H9 (cell line): Measurements from ENCODE around the gene MYCBPAP. TPM values are rescaled to one million over a fixed set of nuclear protein-coding genes. Genes with fewer than 3 reads are reported as not detected.

ENCODE experiments used
- DNase-seq: peaks from one replicate; pipeline ENCODE4 v3.0.0-alpha.2; 2017
- H2AFZ ChIP-seq: one replicate; pipeline ENCODE4 v1.6.1; 2013; ENCODE audit warnings: mild to moderate bottlenecking, low read length, control low read depth, moderate library complexity
- H2AK5ac ChIP-seq: 2 replicates; pipeline ENCODE4 v1.6.1; 2013; ENCODE audit warnings: low read length, control low read depth, mixed read lengths; ENCODE audit not compliant: insufficient read length
- H2BK120ac ChIP-seq: one replicate; pipeline ENCODE4 v1.6.1; 2013; ENCODE audit warnings: low read depth, mild to moderate bottlenecking, low read length, control low read depth, inconsistent platforms; ENCODE audit not compliant: poor library complexity, severe bottlenecking
- H2BK12ac ChIP-seq: 2 replicates; pipeline ENCODE4 v1.6.1; 2013; ENCODE audit warnings: low read length, control low read depth, mixed read lengths, low read depth; ENCODE audit not compliant: insufficient read length
- H2BK15ac ChIP-seq: 2 replicates; pipeline ENCODE4 v1.6.1; 2013; ENCODE audit warnings: low read depth, low read length, control low read depth
- H2BK20ac ChIP-seq: one replicate; pipeline ENCODE4 v1.6.1; 2013; ENCODE audit warnings: low read depth, mild to moderate bottlenecking, low read length, control low read depth, inconsistent platforms; ENCODE audit not compliant: poor library complexity, severe bottlenecking
- H2BK5ac ChIP-seq: 2 replicates; pipeline ENCODE4 v1.6.1; 2013; ENCODE audit warnings: low read length, control low read depth, mixed read lengths; ENCODE audit not compliant: insufficient read length
- H3K14ac ChIP-seq: 2 replicates; pipeline ENCODE4 v1.6.1; 2013; ENCODE audit warnings: low read length, control low read depth; ENCODE audit not compliant: insufficient read depth
- H3K18ac ChIP-seq: 2 replicates; pipeline ENCODE4 v1.6.1; 2013; ENCODE audit warnings: low read depth, mild to moderate bottlenecking, mixed read lengths, low read length, control low read depth; ENCODE audit not compliant: insufficient read length
- H3K23ac ChIP-seq: 2 replicates; pipeline ENCODE4 v1.6.1; 2013; ENCODE audit warnings: low read length, control low read depth, mixed read lengths, low read depth; ENCODE audit not compliant: insufficient read length
- H3K23me2 ChIP-seq: 2 replicates; pipeline ENCODE4 v1.6.1; 2013; ENCODE audit warnings: low read depth, mild to moderate bottlenecking, mixed read lengths, low read length, control low read depth; ENCODE audit not compliant: insufficient read length, poor library complexity, severe bottlenecking
- H3K27ac ChIP-seq: 2 replicates; pipeline ENCODE4 v1.5.1; 2013; ENCODE audit warnings: low read length, control low read depth, mixed read lengths, low read depth; ENCODE audit not compliant: insufficient read length
- H3K27me3 ChIP-seq: 2 replicates; pipeline ENCODE4 v1.6.1; 2013; ENCODE audit warnings: low read length, control low read depth, inconsistent platforms; ENCODE audit not compliant: insufficient read depth
- H3K4ac ChIP-seq: 2 replicates; pipeline ENCODE4 v1.6.1; 2013; ENCODE audit warnings: low read depth, mild to moderate bottlenecking, control low read depth, inconsistent platforms, low read length, moderate library complexity
- H3K4me1 ChIP-seq: 2 replicates; pipeline ENCODE4 v1.6.1; 2013; ENCODE audit warnings: low read length, control low read depth, inconsistent platforms; ENCODE audit not compliant: insufficient read depth
- H3K4me2 ChIP-seq: 2 replicates; pipeline ENCODE4 v1.6.1; 2013; ENCODE audit warnings: low read length, control low read depth, mixed read lengths; ENCODE audit not compliant: insufficient read length, insufficient read depth
- H3K56ac ChIP-seq: 2 replicates; pipeline ENCODE4 v1.6.1; 2013; ENCODE audit warnings: low read depth, mild to moderate bottlenecking, mixed read lengths, low read length, control low read depth; ENCODE audit not compliant: insufficient read length
- H3K79me1 ChIP-seq: 2 replicates; pipeline ENCODE4 v1.6.1; 2013; ENCODE audit warnings: low read depth, mild to moderate bottlenecking, moderate library complexity, low read length, control low read depth, inconsistent platforms; ENCODE audit not compliant: insufficient read depth, poor library complexity, severe bottlenecking
- H3K79me2 ChIP-seq: 2 replicates; pipeline ENCODE4 v1.6.1; 2013; ENCODE audit warnings: low read length, control low read depth, inconsistent platforms; ENCODE audit not compliant: insufficient read depth
- H3K9ac ChIP-seq: 2 replicates; pipeline ENCODE4 v1.6.1; 2013; ENCODE audit warnings: low read length, control low read depth, mixed read lengths; ENCODE audit not compliant: insufficient read length; ENCODE audit errors: extremely low read depth
- H3K9me3 ChIP-seq: one replicate; pipeline ENCODE4 v1.6.1; 2013; ENCODE audit warnings: low read depth, low read length, inconsistent platforms; ENCODE audit not compliant: control insufficient read depth
- H3T11ph ChIP-seq: one replicate; pipeline ENCODE4 v1.6.1; 2013; ENCODE audit warnings: mild to moderate bottlenecking, low read length, control low read depth, inconsistent platforms
- H4K20me1 ChIP-seq: one replicate; pipeline ENCODE4 v1.6.1; 2013; ENCODE audit not compliant: control insufficient read depth, insufficient read length, insufficient read depth
- H4K5ac ChIP-seq: 2 replicates; pipeline ENCODE4 v1.6.1; 2013; ENCODE audit warnings: low read depth, mild to moderate bottlenecking, mixed read lengths, low read length, control low read depth; ENCODE audit not compliant: insufficient read length
- H4K8ac ChIP-seq: replicated peaks from 2 replicates; pipeline ENCODE4 v1.6.1; 2013; ENCODE audit warnings: low read length, control low read depth, mixed read lengths, low read depth; ENCODE audit not compliant: insufficient read length
- H4K91ac ChIP-seq: 2 replicates; pipeline ENCODE4 v1.6.1; 2013; ENCODE audit warnings: low read depth, mild to moderate bottlenecking, moderate library complexity, mixed read lengths, low read length, control low read depth; ENCODE audit not compliant: insufficient read length
- H3K27ac Mint-ChIP-seq, 3 experiments: 2 replicates in 2 of 3; 3 replicates in 1 of 3; pipeline ENCODE4 v1.8.0; 2020 to 2021; ENCODE audit warnings: mixed read lengths in 3 of 3, mild to moderate bottlenecking in 1 of 3, moderate library complexity in 1 of 3
- H3K27me3 Mint-ChIP-seq: 2 replicates; pipeline ENCODE4 v1.8.0; 2021; ENCODE audit warnings: low read depth, mild to moderate bottlenecking, moderate library complexity, mixed read lengths
- H3K36me3 Mint-ChIP-seq, 3 experiments: 2 replicates in 2 of 3; 3 replicates in 1 of 3; pipeline ENCODE4 v1.8.0; 2020 to 2021; ENCODE audit warnings: low read depth in 3 of 3, mixed read lengths in 3 of 3; ENCODE audit not compliant: insufficient read depth in 1 of 3
- H3K4me1 Mint-ChIP-seq, 2 experiments: 2 replicates each; pipeline ENCODE4 v1.8.0; 2020; ENCODE audit warnings: mixed read lengths in 2 of 2
- H3K4me3 Mint-ChIP-seq, 2 experiments: 2 replicates in 1 of 2; 3 replicates in 1 of 2; pipeline ENCODE4 v1.8.0; 2020 to 2021; ENCODE audit warnings: mild to moderate bottlenecking in 2 of 2, mixed read lengths in 2 of 2, moderate library complexity in 1 of 2
- H3K9me3 Mint-ChIP-seq, 2 experiments: 2 replicates in 1 of 2; 3 replicates in 1 of 2; pipeline ENCODE4 v1.8.0; 2020; ENCODE audit warnings: mild to moderate bottlenecking in 2 of 2, mixed read lengths in 2 of 2, moderate library complexity in 1 of 2
- CTCF ChIP-seq: fragments of 200-600 bp; sonication (generic); conservative IDR thresholded peaks from 3 replicates; pipeline ENCODE4 v1.8.0; 2021; ENCODE audit warnings: antibody characterized with exemption, mild to moderate bottlenecking
- WGBS: extraction: QIAGEN DNeasy Blood & Tissue Kit; methylation state at CpG from one replicate; pipeline ENCODE4 v1.1.7; 2013; ENCODE audit warnings: missing lambda C conversion rate, low lambda C conversion rate, mixed read lengths; ENCODE audit not compliant: insufficient read length; ENCODE audit errors: extremely low coverage; 5-methylcytosine and 5-hydroxymethylcytosine counted together
- total RNA-seq: library from RNA; stranded (reverse); gene quantifications from 2 replicates; pipeline ENCODE4 v1.2.1, GENCODE V29; 2021

The MYCBPAP gene
- total RNA-seq, 1 experiment from 2014 or later: 1.7 TPM

- no CpG with 5 or more reads among the region's 7 CpGs for WGBS
- Histone ChIP-seq H2AK5ac (no peak overlapping the region), H3K4me1 (peaks cover 3% of the 10 kb centered on the region; the same call in 1 of the 2 replicates), H4K20me1 (no peaks in the 10 kb centered on the region), H4K8ac (peak overlapping the region; percentile 72), H3K27ac (no peak overlapping the region), H3K79me2 (no peaks in the 10 kb centered on the region), H2AFZ (no peak overlapping the region), H3K9ac (no peak overlapping the region), H2BK15ac (no peak overlapping the region), H2BK120ac (no peak overlapping the region), H2BK5ac (no peak overlapping the region), H4K91ac (no peak overlapping the region), H3K56ac (no peak overlapping the region), H2BK20ac (no peak overlapping the region), H3K9me3 (no peaks in the 10 kb centered on the region), H4K5ac (no peak overlapping the region), H3K23me2 (peaks cover 5% of the 10 kb centered on the region), H3K14ac (no peak overlapping the region), H3K18ac (no peak overlapping the region), H3T11ph (no peak overlapping the region), H2BK12ac (no peak overlapping the region), H3K79me1 (no peaks in the 10 kb centered on the region), H3K23ac (no peak overlapping the region), H3K4ac (no peak overlapping the region), H3K4me2 (no peak overlapping the region), H3K27me3 (no peaks in the 10 kb centered on the region; the same call in none of the 2 replicates)
- Mint-ChIP-seq H3K4me3 (no peak overlapping the region), H3K27ac (no peak overlapping the region), H3K4me1 (peaks cover 23 to 32% of the 10 kb centered on the region in 2 experiments), H3K9me3 (no peaks in the 10 kb centered on the region; a peak in 2 of 5 replicates), H3K27me3 (peaks cover 10% of the 10 kb centered on the region), H3K36me3 (no peaks in the 10 kb centered on the region)
- DNase-seq: no peak
- no peak for TF ChIP-seq CTCF
These were observed 1.9 kb upstream of the MYCBPAP start for GRCh38 chr17:50506298-50506697.
